ENCODE results near the gene LRP1B.

Gene LRP1B

GRCh38 chr2:140892436-140892835 is 1238.4 kb downstream of the LRP1B start:
- TF ChIP-seq POLR2A (IDR thresholded peaks at IDR 0.05; ENCODE audit: low read depth, low read length) = no peak
- no peak for TF ChIP-seq POLR2AphosphoS5 (IDR thresholded peaks at IDR 0.05; ENCODE audit: low read depth, low read length)
- no peak for TF ChIP-seq TAF1 (IDR thresholded peaks at IDR 0.05; ENCODE audit: borderline replicate concordance, low read depth, low read length)
- FAIRE-seq = no peak
- no peak for DNase-seq (ENCODE audit: insufficient read length)

GRCh38 chr2:140891614-140892212 is 1239.1 kb downstream of the LRP1B start:
- TF ChIP-seq POLR2AphosphoS5 (IDR thresholded peaks at IDR 0.05; ENCODE audit: low read depth, low read length) (no peak), TAF1 (IDR thresholded peaks at IDR 0.05; ENCODE audit: borderline replicate concordance, low read depth, low read length) (no peak), POLR2A (IDR thresholded peaks at IDR 0.05; ENCODE audit: low read depth, low read length) (no peak)
- no peak for FAIRE-seq

GRCh38 chr2:140882671-140883620 is 1247.9 kb downstream of the LRP1B start:
- TF ChIP-seq POLR2A (IDR thresholded peaks at IDR 0.05; ENCODE audit: low read depth, low read length) (no peak), POLR2AphosphoS5 (IDR thresholded peaks at IDR 0.05; ENCODE audit: low read depth, low read length) (no peak), TAF1 (IDR thresholded peaks at IDR 0.05; ENCODE audit: borderline replicate concordance, low read depth, low read length) (no peak)
- FAIRE-seq (no peak), DNase-seq (ENCODE audit: insufficient read length) (no peak)

More at GRCh38 chr2:140891614-140892212, 1239.1 kb downstream of the LRP1B start:
- DNase-seq (ENCODE audit: insufficient read length) = no peak

- FAIRE-seq (no peak), DNase-seq (ENCODE audit: insufficient read length) (no peak)
These were observed 1250.2 kb downstream of the LRP1B start for GRCh38 chr2:140880573-140880972.

GRCh38 chr2:140876015-140876414 is 1254.8 kb downstream of the LRP1B start:
- TF ChIP-seq POLR2A (IDR thresholded peaks at IDR 0.05; ENCODE audit: low read depth, low read length) = no peak
- no peak for TF ChIP-seq TAF1 (IDR thresholded peaks at IDR 0.05; ENCODE audit: borderline replicate concordance, low read depth, low read length)
- no peak for DNase-seq (ENCODE audit: insufficient read length)
- FAIRE-seq = no peak

More at GRCh38 chr2:140880573-140880972, 1250.2 kb downstream of the LRP1B start:
- TF ChIP-seq TAF1 (IDR thresholded peaks at IDR 0.05; ENCODE audit: borderline replicate concordance, low read depth, low read length) (no peak), POLR2AphosphoS5 (IDR thresholded peaks at IDR 0.05; ENCODE audit: low read depth, low read length) (no peak), POLR2A (IDR thresholded peaks at IDR 0.05; ENCODE audit: low read depth, low read length) (no peak)

- FAIRE-seq = no peak
- TF ChIP-seq POLR2AphosphoS5 (IDR thresholded peaks at IDR 0.05; ENCODE audit: low read depth, low read length) (no peak), POLR2A (IDR thresholded peaks at IDR 0.05; ENCODE audit: low read depth, low read length) (no peak), TAF1 (IDR thresholded peaks at IDR 0.05; ENCODE audit: borderline replicate concordance, low read depth, low read length) (no peak)
- DNase-seq (ENCODE audit: insufficient read length) = no peak
These were observed 1256.8 kb downstream of the LRP1B start for GRCh38 chr2:140873915-140874531.

DNA sequence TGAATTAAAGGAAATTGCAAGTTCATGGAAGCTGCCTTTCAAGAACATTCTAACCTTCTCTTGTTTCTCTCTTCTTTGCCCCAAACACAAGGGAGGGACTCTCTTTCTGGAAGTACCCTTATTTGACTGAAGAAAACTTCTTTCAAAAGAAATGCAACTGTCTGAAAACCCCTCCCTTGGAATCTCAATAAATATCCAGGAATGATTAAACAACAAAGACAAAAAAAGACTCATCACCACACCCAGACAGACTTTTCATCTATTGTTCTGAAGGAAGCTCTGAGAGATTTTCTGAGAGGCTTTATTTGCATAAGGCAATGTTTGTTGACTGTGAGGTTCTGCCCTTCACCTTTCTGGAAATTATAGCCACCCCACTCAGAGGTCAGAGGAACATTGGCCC is 1260.9 kb downstream of the LRP1B start:
- DNase-seq (ENCODE audit: insufficient read length) (no peak), FAIRE-seq (no peak)
- TF ChIP-seq POLR2AphosphoS5 (IDR thresholded peaks at IDR 0.05; ENCODE audit: low read depth, low read length) = no peak
- no peak for TF ChIP-seq TAF1 (IDR thresholded peaks at IDR 0.05; ENCODE audit: borderline replicate concordance, low read depth, low read length)
- TF ChIP-seq POLR2A (IDR thresholded peaks at IDR 0.05; ENCODE audit: low read depth, low read length) = no peak

DNA sequence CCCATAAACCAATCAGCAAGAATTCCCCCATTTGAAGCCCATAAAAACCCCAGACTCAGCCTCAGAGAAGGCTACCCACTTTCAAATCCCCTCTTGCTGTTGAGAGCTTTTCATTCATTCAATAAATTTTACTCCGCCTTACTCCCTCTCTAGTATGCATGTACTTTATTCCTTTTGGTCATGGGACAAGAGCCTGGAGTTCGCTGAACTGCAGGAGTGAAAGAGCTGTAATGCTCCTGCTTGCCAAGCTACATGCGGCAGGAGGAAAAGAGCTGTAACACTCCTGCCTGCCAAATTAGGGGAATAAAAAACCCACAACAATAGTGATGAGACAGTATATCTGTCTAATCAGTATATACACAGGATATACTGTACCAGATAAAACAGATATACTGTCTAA is 1261.7 kb downstream of the LRP1B start:
- no peak for TF ChIP-seq TAF1 (IDR thresholded peaks at IDR 0.05; ENCODE audit: borderline replicate concordance, low read depth, low read length)
- DNase-seq (ENCODE audit: insufficient read length) (no peak), FAIRE-seq (no peak)

GRCh38 chr2:140865837-140866236 is 1265.0 kb downstream of the LRP1B start:
- TF ChIP-seq POLR2AphosphoS5 (IDR thresholded peaks at IDR 0.05; ENCODE audit: low read depth, low read length) (no peak), TAF1 (IDR thresholded peaks at IDR 0.05; ENCODE audit: borderline replicate concordance, low read depth, low read length) (no peak), POLR2A (IDR thresholded peaks at IDR 0.05; ENCODE audit: low read depth, low read length) (no peak)
- DNase-seq (ENCODE audit: insufficient read length) (no peak), FAIRE-seq (no peak)

GRCh38 chr2:140863713-140864112 is 1267.1 kb downstream of the LRP1B start:
- TF ChIP-seq TAF1 (IDR thresholded peaks at IDR 0.05; ENCODE audit: borderline replicate concordance, low read depth, low read length) (no peak), POLR2AphosphoS5 (IDR thresholded peaks at IDR 0.05; ENCODE audit: low read depth, low read length) (no peak), POLR2A (IDR thresholded peaks at IDR 0.05; ENCODE audit: low read depth, low read length) (no peak)
- DNase-seq (ENCODE audit: insufficient read length) = no peak
- no peak for FAIRE-seq

DNA sequence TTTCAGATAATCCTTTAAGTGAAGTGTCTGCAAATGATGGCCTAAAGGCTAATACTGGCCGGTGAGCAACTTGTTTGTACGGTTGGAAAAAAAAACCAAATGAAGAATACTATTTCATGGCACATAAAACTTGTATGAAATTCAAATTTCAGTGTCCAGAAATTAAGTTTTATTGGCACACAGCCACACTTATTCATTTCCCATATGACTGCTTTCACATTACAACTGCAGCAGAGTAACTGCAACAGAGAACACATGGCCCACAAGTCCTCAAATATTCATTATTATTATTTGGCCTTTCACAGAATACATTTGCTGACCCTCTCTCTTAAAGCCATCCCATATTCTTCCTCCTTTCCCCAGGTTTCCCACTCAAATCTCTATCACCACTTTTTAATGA is 1268.6 kb downstream of the LRP1B start:
- FAIRE-seq (no peak), DNase-seq (ENCODE audit: insufficient read length) (no peak)
- TF ChIP-seq TAF1 (IDR thresholded peaks at IDR 0.05; ENCODE audit: borderline replicate concordance, low read depth, low read length) (no peak), POLR2AphosphoS5 (IDR thresholded peaks at IDR 0.05; ENCODE audit: low read depth, low read length) (no peak), POLR2A (IDR thresholded peaks at IDR 0.05; ENCODE audit: low read depth, low read length) (no peak)
